A549 (cell line): ENCODE measurements around the gene SERPINA6. TPM values are rescaled to one million over a fixed set of nuclear protein-coding genes. Genes with fewer than 3 reads are reported as not detected.
A peak's percentile ranks its signal among the peaks of the same experiment; 100 is the strongest.

ENCODE experiments used
- ATAC-seq, 2 experiments: fragments of 200-7000 bp in 1 of 2; fragments of >200 bp in 1 of 2; cut with Nextera tagmentation in 1 of 2; cut with Tn5 transposase in 1 of 2; 3 replicates each; pipeline versions ENCODE4 v1.8.0 to v1.9.1; 2018 to 2020; ENCODE audit warnings: mild to moderate bottlenecking in 1 of 2, moderate library complexity in 1 of 2
- CTCF ChIA-PET: fragments of 300-600 bp; sonication (Branson Sonifier 250); formaldehyde crosslinking; extraction: SDS; loops from one replicate; lab custom pipeline; 2021; ENCODE audit warnings: antibody characterized with exemption, inconsistent platforms; lab: Yijun Ruan, JAX
- POLR2A ChIA-PET: fragments of 350-600 bp; formaldehyde crosslinking; extraction: SDS; loops from one replicate; lab custom pipeline; 2021; ENCODE audit warnings: antibody characterized with exemption, inconsistent platforms; lab: Yijun Ruan, JAX
- DNase-seq, 2 experiments: peaks; one replicate each; pipeline versions ENCODE4 v3.0.0 to v3.0.0-alpha.2; 2011 to 2016; ENCODE audit warnings: low read depth in 1 of 2, low spot score in 1 of 2
- FAIRE-seq: peaks from 2 replicates; lab custom pipeline; 2011; peaks lifted over from hg19 to GRCh38; lab: Jason Lieb, UNC
- H3K27ac ChIP-seq, 2 experiments: fragments of >200 bp; sonication (Bioruptor Twin); formaldehyde crosslinking; 3 replicates each; pipeline ENCODE4 v1.5.1; 2016 to 2017
- H3K4me1 ChIP-seq: fragments of >200 bp; sonication (Bioruptor Twin); formaldehyde crosslinking; 3 replicates; pipeline ENCODE4 v1.6.1; 2016
- H3K4me2 ChIP-seq: fragments of >200 bp; sonication (Bioruptor Twin); formaldehyde crosslinking; 3 replicates; pipeline ENCODE4 v1.6.1; 2016
- H3K4me3 ChIP-seq: fragments of >200 bp; sonication (Bioruptor Twin); formaldehyde crosslinking; 3 replicates; pipeline ENCODE4 v1.5.1; 2016
- H3K9me3 ChIP-seq: fragments of >200 bp; sonication (Bioruptor Twin); formaldehyde crosslinking; 3 replicates; pipeline ENCODE4 v1.6.1; 2016
- BCL3 ChIP-seq: fragments of >200 bp; sonication (Bioruptor Twin); formaldehyde crosslinking; IDR thresholded peaks from 3 replicates; pipeline ENCODE4 v1.6.1; 2016
- BHLHE40 ChIP-seq: IDR thresholded peaks from 2 replicates; pipeline ENCODE4 v1.6.1; 2012; ENCODE audit warnings: low read depth, low read length, inconsistent platforms
- CBX2 ChIP-seq: fragments of 200-600 bp; sonication (generic); IDR thresholded peaks from 2 replicates; pipeline ENCODE4 v1.6.1; 2016; ENCODE audit warnings: low read depth, mild to moderate bottlenecking, borderline replicate concordance
- CBX8 ChIP-seq: fragments of 200-600 bp; sonication (generic); IDR thresholded peaks from 2 replicates; pipeline ENCODE4 v1.6.1; 2016
- CEBPB ChIP-seq, 2 experiments: fragments of >200 bp in 1 of 2; sonication (Bioruptor Twin) in 1 of 2; formaldehyde crosslinking in 1 of 2; IDR thresholded peaks; 2 replicates each; pipeline ENCODE4 v1.6.1; 2012 to 2016
- CHD4 ChIP-seq: fragments of 200-600 bp; sonication (generic); IDR thresholded peaks from 2 replicates; pipeline ENCODE4 v1.6.1; 2016; ENCODE audit warnings: antibody characterized with exemption, mild to moderate bottlenecking, borderline replicate concordance
- CTCF ChIP-seq: fragments of >200 bp; sonication (Bioruptor Twin); formaldehyde crosslinking; IDR thresholded peaks from 3 replicates; pipeline ENCODE4 v1.5.1; 2016
- E2F6 ChIP-seq: IDR thresholded peaks from 2 replicates; pipeline ENCODE4 v1.6.1; 2012; ENCODE audit warnings: low read depth, borderline replicate concordance
- EHMT2 ChIP-seq: fragments of 200-600 bp; sonication (generic); IDR thresholded peaks from 2 replicates; pipeline ENCODE4 v1.6.1; 2016; ENCODE audit warnings: antibody characterized with exemption, low read depth, mild to moderate bottlenecking, moderate library complexity
- ELK1 ChIP-seq: fragments of 150-350 bp; IDR thresholded peaks from 2 replicates; pipeline ENCODE4 v1.6.1; 2014; ENCODE audit warnings: low read depth, mild to moderate bottlenecking, low read length
- ESRRA ChIP-seq: fragments of 150-350 bp; IDR thresholded peaks from 2 replicates; pipeline ENCODE4 v1.6.1; 2014; ENCODE audit warnings: mild to moderate bottlenecking, low read length, borderline replicate concordance
- HDAC2 ChIP-seq: fragments of 200-600 bp; sonication (generic); IDR thresholded peaks from 2 replicates; pipeline ENCODE4 v1.6.1; 2016
- HES2 ChIP-seq: fragments of >200 bp; sonication (Bioruptor Twin); formaldehyde crosslinking; IDR thresholded peaks from 2 replicates; pipeline ENCODE4 v1.6.1; 2016
- HOXA7 ChIP-seq: fragments of 250-450 bp; sonication (Bioruptor Pico); IDR thresholded peaks from 2 replicates; pipeline ENCODE4 v1.5.0; 2020; ENCODE audit warnings: mild to moderate bottlenecking, moderate library complexity
- HOXB13 ChIP-seq: fragments of 250-450 bp; sonication (Bioruptor Pico); IDR thresholded peaks from 2 replicates; pipeline ENCODE4 v1.5.0; 2020; ENCODE audit warnings: low read depth, mild to moderate bottlenecking, moderate library complexity
- HOXB5 ChIP-seq: fragments of 250-450 bp; sonication (Bioruptor Pico); IDR thresholded peaks from 2 replicates; pipeline ENCODE4 v1.5.0; 2020; ENCODE audit warnings: mild to moderate bottlenecking, moderate library complexity
- JUNB ChIP-seq: fragments of >200 bp; sonication (Bioruptor Twin); formaldehyde crosslinking; IDR thresholded peaks from 2 replicates; pipeline ENCODE4 v1.6.1; 2016
- KDM1A ChIP-seq: fragments of 200-600 bp; sonication (generic); IDR thresholded peaks from 2 replicates; pipeline ENCODE4 v1.6.1; 2016; ENCODE audit warnings: low read depth, mild to moderate bottlenecking
- KDM5A ChIP-seq: fragments of 200-600 bp; sonication (generic); IDR thresholded peaks from 2 replicates; pipeline ENCODE4 v1.6.1; 2016; ENCODE audit warnings: antibody characterized with exemption, mild to moderate bottlenecking
- MAFK ChIP-seq: fragments of 450-650 bp; IDR thresholded peaks from 2 replicates; pipeline ENCODE4 v1.6.1; 2014; ENCODE audit not compliant: partially characterized antibody
- MAZ ChIP-seq: fragments of 150-350 bp; IDR thresholded peaks from 2 replicates; pipeline ENCODE4 v1.6.1; 2014; ENCODE audit warnings: antibody characterized with exemption, low read depth, low read length, borderline replicate concordance
- NPAS2 ChIP-seq: fragments of 250-450 bp; sonication (Bioruptor Pico); IDR thresholded peaks from 2 replicates; pipeline ENCODE4 v1.8.0; 2022; ENCODE audit warnings: mild to moderate bottlenecking, moderate library complexity, borderline replicate concordance
- POLR2A ChIP-seq: IDR thresholded peaks from 2 replicates; pipeline ENCODE4 v1.6.1; 2012; ENCODE audit warnings: mild to moderate bottlenecking, low read length
- POLR2AphosphoS2 ChIP-seq: conservative IDR thresholded peaks from 2 replicates; pipeline ENCODE4 v1.6.1; 2012; ENCODE audit warnings: low read length, improper control_type of control experiment, inconsistent platforms
- RAD21 ChIP-seq, 2 experiments: fragments of >200 bp in 1 of 2; sonication (Bioruptor Twin) in 1 of 2; formaldehyde crosslinking in 1 of 2; IDR thresholded peaks in 1 of 2; conservative IDR thresholded peaks in 1 of 2; 2 replicates in 1 of 2; 3 replicates in 1 of 2; pipeline ENCODE4 v1.6.1; 2012 to 2018; ENCODE audit warnings: inconsistent platforms in 1 of 2
- RCOR1 ChIP-seq: fragments of 150-350 bp; IDR thresholded peaks from 2 replicates; pipeline ENCODE4 v1.6.1; 2014; ENCODE audit warnings: antibody characterized with exemption, low read length, low read depth
- RNF2 ChIP-seq: fragments of 200-600 bp; sonication (generic); IDR thresholded peaks from 2 replicates; pipeline ENCODE4 v1.6.1; 2016; ENCODE audit warnings: low read depth, mild to moderate bottlenecking, antibody characterized with exemption, moderate library complexity, borderline replicate concordance
- SMC3 ChIP-seq: fragments of >200 bp; sonication (Bioruptor Twin); formaldehyde crosslinking; IDR thresholded peaks from 3 replicates; pipeline ENCODE4 v1.6.1; 2018; ENCODE audit warnings: inconsistent platforms
- SREBF2 ChIP-seq: fragments of 450-650 bp; IDR thresholded peaks from 2 replicates; pipeline ENCODE4 v1.6.1; 2014; ENCODE audit warnings: mild to moderate bottlenecking, moderate library complexity
- ZC3H11A ChIP-seq: fragments of 450-650 bp; IDR thresholded peaks from 2 replicates; pipeline ENCODE4 v1.6.1; 2014; ENCODE audit warnings: antibody characterized with exemption, mild to moderate bottlenecking
- WGBS: methylation state at CpG from one replicate; pipeline ENCODE4 v1.1.6; 2017; ENCODE audit errors: missing lambda C conversion rate; 5-methylcytosine and 5-hydroxymethylcytosine counted together
- polyA plus RNA-seq, 4 experiments: library from polyadenylated mRNA; depleted of rRNA in 3 of 4; stranded (reverse); fragments of >200 nt; fragmentation: RNase III in 1 of 4; extraction: RNeasy Plus Mini Kit Qiagen cat#74134 plus additional on column Dnase treatment in 1 of 4; gene quantifications; 2 replicates in 3 of 4; 3 replicates in 1 of 4; pipeline ENCODE4 v1.2.3, GENCODE V29; 2011 to 2017

Gene SERPINA6
- polyA plus RNA-seq, 2 of the 4 experiments (the other 2 are of a cell fraction), result 0.43 to 1.8 TPM

GRCh38 chr14:94356379-94357056, 33.4 kb upstream of the SERPINA6 start:
- H3K4me3 ChIP-seq, result no peak overlapping the region
- ATAC-seq, result no peak
- 50% methylated on average over 5 of the region's 5 CpGs for WGBS
- no peak overlapping the region for H3K4me2 ChIP-seq
- no peaks in the 10 kb centered on the region for H3K9me3 ChIP-seq
- CTCF ChIA-PET, result interaction anchor here (0.9 to 3.5 kb wide), 9 partner anchors 12 to 183 kb away, joined by 3 to 24 read pairs (median 3); no protein-coding TSS in a partner anchor
- no peak for FAIRE-seq
- TF ChIP-seq KDM1A (0 out of 2 replicates have a peak, but pooled peaks have one; percentile 49), JUNB (no peak), CHD4 (no peak)
- TF ChIP-seq, all 56 proteins: peak for 1
- H3K4me1 ChIP-seq, result peaks cover 13% of the 10 kb centered on the region; the same call in 2 of the 3 replicates
- POLR2A ChIA-PET, result no interaction called here
- no peak overlapping the region for H3K27ac ChIP-seq
- no peak for DNase-seq

GRCh38 chr14:94355191-94355794, 32.2 kb upstream of the SERPINA6 start:
- peaks cover 13% of the 10 kb centered on the region; the same call in 2 of the 3 replicates for H3K4me1 ChIP-seq
- ChIA-PET CTCF (interaction anchor here (0.6 to 3.5 kb wide), 11 partner anchors 9 to 380 kb away, joined by 3 to 24 read pairs (median 3); no protein-coding TSS in a partner anchor), POLR2A (no interaction called here)
- H3K27ac ChIP-seq, result no peak overlapping the region
- no peaks in the 10 kb centered on the region for H3K9me3 ChIP-seq
- WGBS, result 7% methylated on average over 10 of the region's 15 CpGs
- peak; percentile 81 to 90 for ATAC-seq
- no peak for TF ChIP-seq POLR2A
- no peak for TF ChIP-seq MAZ
- TF ChIP-seq KDM1A, result no peak
- TF ChIP-seq CBX2, result no peak
- TF ChIP-seq HDAC2, result no peak
- peak; percentile 27 to 65; a peak in 3 of 4 replicates for TF ChIP-seq CEBPB (IDR thresholded peaks at IDR 0.05)
- TF ChIP-seq SREBF2, result no peak
- no peak for TF ChIP-seq ELK1
- TF ChIP-seq NPAS2, result no peak
- no peak for TF ChIP-seq KDM5A
- no peak for TF ChIP-seq EHMT2
- no peak for TF ChIP-seq E2F6
- no peak for TF ChIP-seq RNF2
- TF ChIP-seq BCL3, result no peak
- TF ChIP-seq CHD4, result no peak
- no peak for TF ChIP-seq HES2
- no peak for TF ChIP-seq HOXB13
- TF ChIP-seq BHLHE40, result no peak
- no peak for TF ChIP-seq MAFK
- TF ChIP-seq SMC3, result peak; percentile 60; the same call in 2 of the 3 replicates
- TF ChIP-seq RCOR1, result no peak
- TF ChIP-seq CTCF, result peak; percentile 43
- TF ChIP-seq HOXB5, result no peak
- no peak for TF ChIP-seq ESRRA
- TF ChIP-seq HOXA7, result no peak
- TF ChIP-seq CBX8, result no peak
- peak; percentile 59 for TF ChIP-seq RAD21 (conservative IDR thresholded peaks at IDR 0.05 in 1 of 2, IDR thresholded peaks at IDR 0.05 in 1 of 2)
- TF ChIP-seq POLR2AphosphoS2, result no peak
- no peak for TF ChIP-seq ZC3H11A
- no peak for FAIRE-seq
- peak in 1 of 2 experiments; percentile 61 for DNase-seq
- peak overlapping the region; percentile 72 for H3K4me2 ChIP-seq
- no peak overlapping the region for H3K4me3 ChIP-seq
